ENCODE results near the gene PHTF2. TPM values are rescaled to one million over a fixed set of nuclear protein-coding genes. Genes with fewer than 3 reads are reported as not detected.

PHTF2 gene
- total RNA-seq, 2 donors from 2014 or later = 19.1 to 41.3 TPM

Other genes with a start within 250 kb of the PHTF2 start
- gene RSBN1L, start 102.3 kb upstream of the PHTF2 start, total RNA-seq = 10 to 100 TPM; 19.2 to 19.8 TPM
- gene TMEM60, start 339 bp upstream of the PHTF2 start, total RNA-seq = 10 to 100 TPM in 1 of 2 donors, 1 to 10 TPM in 1; 9.7 to 11.1 TPM

All from posterior vena cava (tissue), 2 donors.